Panc1 (cell line): ENCODE results near the gene MTR.

Experiments used
- CTCF ChIP-seq: fragments of 450-650 bp; IDR thresholded peaks from 2 replicates; pipeline ENCODE4 v1.5.1; 2017; ENCODE audit warnings: mild to moderate bottlenecking
- POLR2AphosphoS5 ChIP-seq: IDR thresholded peaks from 2 replicates; pipeline ENCODE4 v1.6.1; 2012; ENCODE audit warnings: mild to moderate bottlenecking, low read depth, low read length, moderate library complexity
- REST ChIP-seq, 2 experiments: IDR thresholded peaks; 2 replicates each; pipeline ENCODE4 v1.6.1; 2011 to 2012; ENCODE audit warnings: low read depth in 2 of 2, control low read depth in 1 of 2, low read length in 1 of 2, mild to moderate bottlenecking in 1 of 2, moderate library complexity in 1 of 2; ENCODE audit not compliant: insufficient read depth in 1 of 2
- SIN3A ChIP-seq: IDR thresholded peaks from 2 replicates; pipeline ENCODE4 v1.6.1; 2012; ENCODE audit warnings: low read depth, mild to moderate bottlenecking, low read length, moderate library complexity, borderline replicate concordance; ENCODE audit not compliant: insufficient read depth
- TCF7L2 ChIP-seq: IDR thresholded peaks from 2 replicates; pipeline ENCODE4 v1.6.1; 2011; ENCODE audit warnings: mild to moderate bottlenecking, low read depth, low read length, inconsistent platforms

GRCh38 chr1:236767276-236767675 is 27.8 kb upstream of the MTR start:
- TF ChIP-seq CTCF (no peak), REST (IDR thresholded peaks at IDR 0.05; ENCODE audit: insufficient read depth in 1 of 2, low read depth in 2 of 2, low read length in 1 of 2) (no peak), TCF7L2 (no peak), POLR2AphosphoS5 (no peak), SIN3A (no peak)
